ENCODE measurements around the gene KDM2A.

DNA sequence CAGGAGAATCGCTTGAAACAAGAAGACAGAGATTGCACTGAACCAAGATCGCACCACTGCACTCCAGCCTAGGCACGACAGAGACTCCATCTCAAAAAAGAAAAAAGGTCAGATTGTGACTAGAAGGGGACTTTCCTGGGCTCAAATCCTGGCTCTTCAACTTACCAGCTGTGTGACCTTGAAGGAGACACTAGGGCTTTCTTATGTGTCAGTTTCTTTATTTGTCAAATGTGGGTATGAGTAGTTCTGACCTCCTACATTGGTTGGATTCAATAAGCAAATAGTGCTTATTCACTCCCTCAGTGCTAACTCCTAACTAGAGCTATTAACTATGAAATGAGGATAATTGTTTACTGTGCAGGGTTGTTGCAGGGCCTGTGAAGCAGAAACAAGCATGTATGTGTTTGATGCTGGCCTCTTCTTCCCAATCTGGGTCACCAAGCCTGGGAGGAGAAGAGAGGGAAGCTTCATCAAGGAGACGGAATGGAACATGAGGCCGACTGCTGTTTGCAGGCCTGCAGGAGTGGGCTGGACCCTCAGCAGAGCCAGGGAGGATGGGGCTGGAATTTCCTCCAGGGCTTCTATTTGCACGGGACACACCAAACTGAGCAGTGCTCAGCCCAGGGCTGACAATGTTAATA is 39.9 kb upstream of the KDM2A start:
- no peak for TF ChIP-seq POLR2A (IDR thresholded peaks at IDR 0.05; ENCODE audit: extremely low read depth, insufficient read length)
- TF ChIP-seq, protein P1, sequence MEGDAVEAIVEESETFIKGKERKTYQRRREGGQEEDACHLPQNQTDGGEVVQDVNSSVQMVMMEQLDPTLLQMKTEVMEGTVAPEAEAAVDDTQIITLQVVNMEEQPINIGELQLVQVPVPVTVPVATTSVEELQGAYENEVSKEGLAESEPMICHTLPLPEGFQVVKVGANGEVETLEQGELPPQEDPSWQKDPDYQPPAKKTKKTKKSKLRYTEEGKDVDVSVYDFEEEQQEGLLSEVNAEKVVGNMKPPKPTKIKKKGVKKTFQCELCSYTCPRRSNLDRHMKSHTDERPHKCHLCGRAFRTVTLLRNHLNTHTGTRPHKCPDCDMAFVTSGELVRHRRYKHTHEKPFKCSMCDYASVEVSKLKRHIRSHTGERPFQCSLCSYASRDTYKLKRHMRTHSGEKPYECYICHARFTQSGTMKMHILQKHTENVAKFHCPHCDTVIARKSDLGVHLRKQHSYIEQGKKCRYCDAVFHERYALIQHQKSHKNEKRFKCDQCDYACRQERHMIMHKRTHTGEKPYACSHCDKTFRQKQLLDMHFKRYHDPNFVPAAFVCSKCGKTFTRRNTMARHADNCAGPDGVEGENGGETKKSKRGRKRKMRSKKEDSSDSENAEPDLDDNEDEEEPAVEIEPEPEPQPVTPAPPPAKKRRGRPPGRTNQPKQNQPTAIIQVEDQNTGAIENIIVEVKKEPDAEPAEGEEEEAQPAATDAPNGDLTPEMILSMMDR (IDR thresholded peaks at IDR 0.05; ENCODE audit: low read depth, low read length): no peak
- TF ChIP-seq MAX (IDR thresholded peaks at IDR 0.05; ENCODE audit: low read depth, low read length): no peak

All from NB4 (cell line).